Tibial nerve (tissue), 4 donors: Measurements from ENCODE around the gene FRMD3. TPM values are rescaled to one million over a fixed set of nuclear protein-coding genes. Genes with fewer than 3 reads are reported as not detected.

Source experiments
- DNase-seq, 2 donors: peaks; one replicate each; pipeline ENCODE4 v3.0.0-alpha.2; 2019; ENCODE audit warnings: low spot score in 2 of 2
- H3K27ac ChIP-seq, 4 donors: fragments of 200-600 bp; sonication (generic) in 3 of 4; one replicate each; pipeline ENCODE4 v1.5.1; 2017 to 2019; ENCODE audit warnings: mild to moderate bottlenecking in 1 of 4
- H3K27me3 ChIP-seq, 2 donors: fragments of 200-600 bp; sonication (generic) in 1 of 2; one replicate each; pipeline versions ENCODE4 v1.5.1 to v1.6.0; 2017 to 2019
- H3K36me3 ChIP-seq, 3 donors: fragments of 200-600 bp; sonication (generic); one replicate each; pipeline ENCODE4 v1.5.1; 2018 to 2019
- H3K4me1 ChIP-seq, 4 donors: fragments of 200-600 bp; sonication (generic) in 3 of 4; one replicate each; pipeline ENCODE4 v1.5.1; 2017 to 2019
- H3K4me3 ChIP-seq, 4 donors: fragments of 200-600 bp; sonication (generic) in 3 of 4; one replicate each; pipeline ENCODE4 v1.5.1; 2017 to 2019; ENCODE audit warnings: mild to moderate bottlenecking in 1 of 4, moderate library complexity in 1 of 4
- H3K9me3 ChIP-seq, 4 donors: fragments of 200-600 bp; sonication (generic) in 3 of 4; one replicate each; pipeline ENCODE4 v1.5.1; 2017 to 2019
- EP300 ChIP-seq, 2 donors: sonication (generic); formaldehyde crosslinking; IDR thresholded peaks; one replicate each; pipeline ENCODE4 v1.6.1; 2017; ENCODE audit warnings: antibody characterized with exemption in 2 of 2, mild to moderate bottlenecking in 1 of 2
- POLR2A ChIP-seq, 2 donors: fragments of 450-650 bp; IDR thresholded peaks; one replicate each; pipeline ENCODE4 v1.6.1; 2017; ENCODE audit warnings: antibody characterized with exemption in 2 of 2, mild to moderate bottlenecking in 2 of 2, moderate library complexity in 2 of 2
- WGBS, 2 donors: methylation state at CpG; one replicate each; pipeline ENCODE4 v1.1.5; 2018; 5-methylcytosine and 5-hydroxymethylcytosine counted together
- total RNA-seq, 4 donors: library from RNA; depleted of rRNA; stranded (reverse); fragments of >200 nt; gene quantifications; one replicate each; pipeline ENCODE4 v1.1.0, GENCODE V29; 2016
- TF ChIP-seq, protein P1 (sequence below), 5 experiments: fragments of 200-600 bp in 3 of 5; fragments of 450-650 bp in 2 of 5; sonication (generic) in 3 of 5; IDR thresholded peaks; one replicate each; pipeline ENCODE4 v1.5.1; 2016 to 2019; ENCODE audit warnings: antibody characterized with exemption in 5 of 5, mild to moderate bottlenecking in 3 of 5, moderate library complexity in 2 of 5

FRMD3 gene
- total RNA-seq, 4 donors from 2014 or later = 31.2 to 44.0 (median 34.5) TPM

- DNase-seq = peak; percentile 27 to 60
- peaks cover 0 to 23% (median 4%) of the 10 kb centered on the region in 4 donors for H3K4me1 ChIP-seq
- peak overlapping the region; percentile 33 to 62 (median 45) for H3K4me3 ChIP-seq
- 6 to 7% methylated on average over 37 to 40 of the region's 40 CpGs for WGBS, 2 donors
- no peaks in the 10 kb centered on the region for H3K9me3 ChIP-seq
- H3K36me3 ChIP-seq = no peaks in the 10 kb centered on the region
- TF ChIP-seq, protein P1, sequence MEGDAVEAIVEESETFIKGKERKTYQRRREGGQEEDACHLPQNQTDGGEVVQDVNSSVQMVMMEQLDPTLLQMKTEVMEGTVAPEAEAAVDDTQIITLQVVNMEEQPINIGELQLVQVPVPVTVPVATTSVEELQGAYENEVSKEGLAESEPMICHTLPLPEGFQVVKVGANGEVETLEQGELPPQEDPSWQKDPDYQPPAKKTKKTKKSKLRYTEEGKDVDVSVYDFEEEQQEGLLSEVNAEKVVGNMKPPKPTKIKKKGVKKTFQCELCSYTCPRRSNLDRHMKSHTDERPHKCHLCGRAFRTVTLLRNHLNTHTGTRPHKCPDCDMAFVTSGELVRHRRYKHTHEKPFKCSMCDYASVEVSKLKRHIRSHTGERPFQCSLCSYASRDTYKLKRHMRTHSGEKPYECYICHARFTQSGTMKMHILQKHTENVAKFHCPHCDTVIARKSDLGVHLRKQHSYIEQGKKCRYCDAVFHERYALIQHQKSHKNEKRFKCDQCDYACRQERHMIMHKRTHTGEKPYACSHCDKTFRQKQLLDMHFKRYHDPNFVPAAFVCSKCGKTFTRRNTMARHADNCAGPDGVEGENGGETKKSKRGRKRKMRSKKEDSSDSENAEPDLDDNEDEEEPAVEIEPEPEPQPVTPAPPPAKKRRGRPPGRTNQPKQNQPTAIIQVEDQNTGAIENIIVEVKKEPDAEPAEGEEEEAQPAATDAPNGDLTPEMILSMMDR (IDR thresholded peaks at IDR 0.05) = peak in 3 of 5 experiments; percentile 3 to 47 (median 24)
- TF ChIP-seq POLR2A (IDR thresholded peaks at IDR 0.05) (no peak), EP300 (IDR thresholded peaks at IDR 0.05) (peak in 1 of 2 donors; percentile 33)
- H3K27ac ChIP-seq = peak overlapping the region; percentile 19 to 80 (median 66)
- H3K27me3 ChIP-seq = no peaks in the 10 kb centered on the region
These were observed 318.9 kb downstream of the FRMD3 start for GRCh38 chr9:83219154-83219923.

DNA sequence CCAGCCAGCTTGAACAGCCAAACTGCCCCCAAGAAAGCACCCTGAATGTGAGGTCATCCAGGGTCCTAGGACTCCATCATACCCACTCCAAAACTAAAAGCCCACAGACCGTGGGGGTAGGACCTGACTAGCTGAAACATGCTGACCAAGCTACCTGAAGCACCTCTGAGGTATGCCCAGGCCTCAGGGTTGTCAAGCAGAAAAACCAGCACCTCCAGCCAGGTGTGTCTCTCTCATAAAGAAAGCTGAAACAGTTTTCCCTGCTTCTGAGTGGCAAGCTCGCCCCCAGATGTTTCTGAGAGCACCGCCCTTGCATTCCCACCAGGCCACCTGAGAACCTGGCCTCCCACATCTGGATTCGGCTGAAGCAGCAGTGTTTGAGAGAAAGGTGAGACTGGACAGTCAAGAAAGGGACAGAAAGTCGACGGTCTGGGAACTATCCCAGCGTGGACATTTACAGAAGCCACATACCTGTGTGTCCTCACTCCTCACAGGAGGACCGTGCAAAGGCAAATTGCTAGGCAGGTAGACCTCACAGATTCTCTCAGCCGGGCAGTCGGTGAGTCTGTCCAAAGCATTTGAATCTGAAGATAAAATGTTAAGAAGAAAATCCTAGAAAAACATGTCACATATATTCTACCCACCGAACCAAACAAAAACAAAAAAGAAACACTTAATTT lies 319.6 kb downstream of the FRMD3 start:
- no peaks in the 10 kb centered on the region for H3K27me3 ChIP-seq
- no peak for DNase-seq
- no peaks in the 10 kb centered on the region for H3K36me3 ChIP-seq
- no peaks in the 10 kb centered on the region for H3K9me3 ChIP-seq
- H3K4me3 ChIP-seq = peak overlapping the region; percentile 33 to 62 (median 45)
- TF ChIP-seq, protein P1 (IDR thresholded peaks at IDR 0.05) = no peak
- TF ChIP-seq EP300 (IDR thresholded peaks at IDR 0.05) (no peak), POLR2A (IDR thresholded peaks at IDR 0.05) (no peak)
- H3K4me1 ChIP-seq = peaks cover 0 to 23% (median 4%) of the 10 kb centered on the region in 4 donors
- 75 to 77% methylated on average over 11 of the region's 11 CpGs for WGBS, 2 donors
- peak overlapping the region in 2 of 4 donors; percentile 54 to 78 for H3K27ac ChIP-seq

- Histone ChIP-seq H3K27ac (no peak overlapping the region), H3K27me3 (no peaks in the 10 kb centered on the region), H3K4me1 (no peaks in the 10 kb centered on the region), H3K9me3 (no peaks in the 10 kb centered on the region), H3K4me3 (no peak overlapping the region), H3K36me3 (no peaks in the 10 kb centered on the region)
- DNase-seq = no peak
- 50 to 56% methylated on average over 3 of the region's 3 CpGs for WGBS, 2 donors
- TF ChIP-seq, protein P1 (IDR thresholded peaks at IDR 0.05) = no peak
- TF ChIP-seq EP300 (IDR thresholded peaks at IDR 0.05) (no peak), POLR2A (IDR thresholded peaks at IDR 0.05) (no peak)
These were observed 328.9 kb downstream of the FRMD3 start for GRCh38 chr9:83209188-83209731.

- Histone ChIP-seq H3K27ac (no peak overlapping the region), H3K36me3 (no peaks in the 10 kb centered on the region), H3K9me3 (no peaks in the 10 kb centered on the region), H3K4me1 (no peaks in the 10 kb centered on the region), H3K4me3 (no peak overlapping the region), H3K27me3 (no peaks in the 10 kb centered on the region)
- no peak for DNase-seq
- 64 to 75% methylated on average over 9 of the region's 9 CpGs for WGBS, 2 donors
- no peak for TF ChIP-seq POLR2A (IDR thresholded peaks at IDR 0.05)
- no peak for TF ChIP-seq EP300 (IDR thresholded peaks at IDR 0.05)
- TF ChIP-seq, protein P1 (IDR thresholded peaks at IDR 0.05) = no peak
These were observed 329.9 kb downstream of the FRMD3 start for GRCh38 chr9:83208065-83208850.
